Measurements from ENCODE around the gene CLPTM1L. TPM values are rescaled to one million over a fixed set of nuclear protein-coding genes. Genes with fewer than 3 reads are reported as not detected.
A peak's percentile ranks its signal among the peaks of the same experiment; 100 is the strongest.

The CLPTM1L gene
- total RNA-seq, 2 donors from 2014 or later: 68.0 to 89.4 TPM

GRCh38 chr5:1325870-1326531 lies 18.9 kb downstream of the CLPTM1L start:
- Mint-ChIP-seq H3K36me3 (ENCODE audit: low read depth) (peaks cover 71% of the 10 kb centered on the region), H3K27me3 (ENCODE audit: insufficient read depth) (no peaks in the 10 kb centered on the region), H3K4me3 (no peak overlapping the region), H3K4me1 (peaks cover 3% of the 10 kb centered on the region), H3K27ac (peak overlapping the region; percentile 97), H3K9me3 (peaks cover 2% of the 10 kb centered on the region)
- Histone ChIP-seq H3K9me3 (ENCODE audit: control insufficient read depth, low read length) (peaks cover 30% of the 10 kb centered on the region), H3K9ac (ENCODE audit: extremely low read depth, low read length, poor library complexity, severe bottlenecking) (peak overlapping the region; percentile 41), H3K4me1 (ENCODE audit: control insufficient read depth, insufficient read depth, low read length) (no peaks in the 10 kb centered on the region), H3K36me3 (ENCODE audit: control insufficient read depth, insufficient read depth, low read length) (peaks cover 81% of the 10 kb centered on the region), H3K4me3 (ENCODE audit: low read length) (no peak overlapping the region), H3K27ac (ENCODE audit: low read depth, low read length) (no peak overlapping the region), H3K27me3 (ENCODE audit: control insufficient read depth, insufficient read depth, low read length, poor library complexity, severe bottlenecking) (no peaks in the 10 kb centered on the region)
- peak; percentile 42 for DNase-seq
- TF ChIP-seq, protein P1, sequence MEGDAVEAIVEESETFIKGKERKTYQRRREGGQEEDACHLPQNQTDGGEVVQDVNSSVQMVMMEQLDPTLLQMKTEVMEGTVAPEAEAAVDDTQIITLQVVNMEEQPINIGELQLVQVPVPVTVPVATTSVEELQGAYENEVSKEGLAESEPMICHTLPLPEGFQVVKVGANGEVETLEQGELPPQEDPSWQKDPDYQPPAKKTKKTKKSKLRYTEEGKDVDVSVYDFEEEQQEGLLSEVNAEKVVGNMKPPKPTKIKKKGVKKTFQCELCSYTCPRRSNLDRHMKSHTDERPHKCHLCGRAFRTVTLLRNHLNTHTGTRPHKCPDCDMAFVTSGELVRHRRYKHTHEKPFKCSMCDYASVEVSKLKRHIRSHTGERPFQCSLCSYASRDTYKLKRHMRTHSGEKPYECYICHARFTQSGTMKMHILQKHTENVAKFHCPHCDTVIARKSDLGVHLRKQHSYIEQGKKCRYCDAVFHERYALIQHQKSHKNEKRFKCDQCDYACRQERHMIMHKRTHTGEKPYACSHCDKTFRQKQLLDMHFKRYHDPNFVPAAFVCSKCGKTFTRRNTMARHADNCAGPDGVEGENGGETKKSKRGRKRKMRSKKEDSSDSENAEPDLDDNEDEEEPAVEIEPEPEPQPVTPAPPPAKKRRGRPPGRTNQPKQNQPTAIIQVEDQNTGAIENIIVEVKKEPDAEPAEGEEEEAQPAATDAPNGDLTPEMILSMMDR (conservative IDR thresholded peaks at IDR 0.05): no peak
- 95 to 96% methylated on average over 16 to 22 of the region's 22 CpGs for whole genome bisulfite sequencing, 2 experiments (ENCODE audit: insufficient coverage in 1 of 2, insufficient read length in 1 of 2)

DNA sequence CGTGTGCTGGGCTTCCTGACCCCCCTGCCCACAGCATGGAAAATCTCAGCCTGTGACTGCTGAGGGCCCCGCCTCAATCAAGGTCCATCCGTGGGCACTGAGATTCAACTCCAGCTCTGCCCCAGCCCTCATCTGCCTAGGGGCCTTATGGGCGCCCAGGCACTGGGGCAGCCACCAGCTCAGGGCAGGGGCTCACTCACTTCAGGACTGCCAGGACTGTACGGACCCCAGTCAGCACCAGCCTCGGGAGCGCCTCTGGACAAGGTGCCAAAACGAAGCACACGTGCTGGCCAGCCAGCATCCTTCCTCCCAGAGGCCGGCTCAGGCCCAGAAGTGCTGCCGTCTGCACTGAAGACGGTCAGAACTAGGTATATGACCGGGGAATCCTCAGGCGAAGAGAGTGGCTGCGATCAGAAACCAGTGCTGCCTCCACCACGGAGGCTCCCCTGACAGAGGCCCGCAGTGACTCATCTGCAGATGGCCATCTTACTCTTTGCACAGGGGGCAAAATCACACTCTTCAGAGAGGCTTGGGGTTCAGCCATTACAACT lies 19.6 kb downstream of the CLPTM1L start:
- Histone ChIP-seq H3K27ac (ENCODE audit: low read depth, low read length) (no peak overlapping the region), H3K4me3 (ENCODE audit: low read length) (no peak overlapping the region), H3K9ac (ENCODE audit: extremely low read depth, low read length, poor library complexity, severe bottlenecking) (no peak overlapping the region), H3K4me1 (ENCODE audit: control insufficient read depth, insufficient read depth, low read length) (no peaks in the 10 kb centered on the region), H3K9me3 (ENCODE audit: control insufficient read depth, low read length) (peaks cover 30% of the 10 kb centered on the region), H3K27me3 (ENCODE audit: control insufficient read depth, insufficient read depth, low read length, poor library complexity, severe bottlenecking) (no peaks in the 10 kb centered on the region), H3K36me3 (ENCODE audit: control insufficient read depth, insufficient read depth, low read length) (peaks cover 81% of the 10 kb centered on the region)
- H3K9me3 Mint-ChIP-seq: peaks cover 2% of the 10 kb centered on the region
- peaks cover 3% of the 10 kb centered on the region for H3K4me1 Mint-ChIP-seq
- peak; percentile 24 for DNase-seq
- peaks cover 71% of the 10 kb centered on the region for H3K36me3 Mint-ChIP-seq (ENCODE audit: low read depth)
- H3K27ac Mint-ChIP-seq: peak overlapping the region; percentile 97
- H3K4me3 Mint-ChIP-seq: no peak overlapping the region
- TF ChIP-seq, protein P1 (conservative IDR thresholded peaks at IDR 0.05): no peak
- no peaks in the 10 kb centered on the region for H3K27me3 Mint-ChIP-seq (ENCODE audit: insufficient read depth)
- 94 to 95% methylated on average over 15 to 17 of the region's 17 CpGs for WGBS, 2 experiments (ENCODE audit: insufficient coverage in 1 of 2, insufficient read length in 1 of 2)

GRCh38 chr5:1324719-1325190 lies 20.1 kb downstream of the CLPTM1L start:
- H3K9ac ChIP-seq (ENCODE audit: extremely low read depth, low read length, poor library complexity, severe bottlenecking): no peak overlapping the region
- H3K9me3 ChIP-seq (ENCODE audit: control insufficient read depth, low read length): peaks cover 30% of the 10 kb centered on the region
- TF ChIP-seq, protein P1 (conservative IDR thresholded peaks at IDR 0.05): peak; percentile 33
- Mint-ChIP-seq H3K9me3 (peaks cover 2% of the 10 kb centered on the region), H3K4me3 (no peak overlapping the region), H3K27me3 (ENCODE audit: insufficient read depth) (no peaks in the 10 kb centered on the region), H3K27ac (no peak overlapping the region), H3K36me3 (ENCODE audit: low read depth) (peaks cover 70% of the 10 kb centered on the region), H3K4me1 (peaks cover 3% of the 10 kb centered on the region)
- no peak overlapping the region for H3K4me3 ChIP-seq (ENCODE audit: low read length)
- no peaks in the 10 kb centered on the region for H3K4me1 ChIP-seq (ENCODE audit: control insufficient read depth, insufficient read depth, low read length)
- WGBS, 2 experiments (ENCODE audit: insufficient coverage in 1 of 2, insufficient read length in 1 of 2): 95 to 97% methylated on average over 13 to 17 of the region's 17 CpGs
- peaks cover 81% of the 10 kb centered on the region for H3K36me3 ChIP-seq (ENCODE audit: control insufficient read depth, insufficient read depth, low read length)
- no peaks in the 10 kb centered on the region for H3K27me3 ChIP-seq (ENCODE audit: control insufficient read depth, insufficient read depth, low read length, poor library complexity, severe bottlenecking)
- DNase-seq: peak; percentile 54
- H3K27ac ChIP-seq (ENCODE audit: low read depth, low read length): no peak overlapping the region

Measured in endodermal cell (in vitro differentiated cells).